Stimulated activated CD4-positive, alpha-beta T cell treated with anti-CD3 and anti-CD28 coated beads, Interleukin-12 subunit alpha, Interleukin-12 subunit beta, amount 100 ng/mL, for 24 hours (primary cell): ENCODE data around the gene TMEM238L.
"Not testable (repeated sequence)": the region's sequence is repeated elsewhere in the genome, so short reads cannot be mapped to it uniquely, and the experiment has no call there.

ENCODE experiments used
- DNase-seq, 2 experiments: peaks; one replicate each; pipeline ENCODE4 v3.0.0-alpha.2; 2020; ENCODE audit warnings: low read depth in 2 of 2

TMEM238L gene, protein sequence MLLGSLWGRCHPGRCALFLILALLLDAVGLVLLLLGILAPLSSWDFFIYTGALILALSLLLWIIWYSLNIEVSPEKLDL

GRCh38 chr17:10803830-10804475 lies at the start of gene TMEM238L:
Gene TMEM238L, minus strand, starts transcription at chr17:10804099. Its CDS starts 136 bp downstream, at chr17:10803963.
- no peak for DNase-seq

GRCh38 chr17:10846636-10847035 lies 42.7 kb upstream of the TMEM238L start:
- not testable (repeated sequence) for DNase-seq

- no peak for DNase-seq
Observed at GRCh38 chr17:10845388-10845751, 41.5 kb upstream of the TMEM238L start.

DNA sequence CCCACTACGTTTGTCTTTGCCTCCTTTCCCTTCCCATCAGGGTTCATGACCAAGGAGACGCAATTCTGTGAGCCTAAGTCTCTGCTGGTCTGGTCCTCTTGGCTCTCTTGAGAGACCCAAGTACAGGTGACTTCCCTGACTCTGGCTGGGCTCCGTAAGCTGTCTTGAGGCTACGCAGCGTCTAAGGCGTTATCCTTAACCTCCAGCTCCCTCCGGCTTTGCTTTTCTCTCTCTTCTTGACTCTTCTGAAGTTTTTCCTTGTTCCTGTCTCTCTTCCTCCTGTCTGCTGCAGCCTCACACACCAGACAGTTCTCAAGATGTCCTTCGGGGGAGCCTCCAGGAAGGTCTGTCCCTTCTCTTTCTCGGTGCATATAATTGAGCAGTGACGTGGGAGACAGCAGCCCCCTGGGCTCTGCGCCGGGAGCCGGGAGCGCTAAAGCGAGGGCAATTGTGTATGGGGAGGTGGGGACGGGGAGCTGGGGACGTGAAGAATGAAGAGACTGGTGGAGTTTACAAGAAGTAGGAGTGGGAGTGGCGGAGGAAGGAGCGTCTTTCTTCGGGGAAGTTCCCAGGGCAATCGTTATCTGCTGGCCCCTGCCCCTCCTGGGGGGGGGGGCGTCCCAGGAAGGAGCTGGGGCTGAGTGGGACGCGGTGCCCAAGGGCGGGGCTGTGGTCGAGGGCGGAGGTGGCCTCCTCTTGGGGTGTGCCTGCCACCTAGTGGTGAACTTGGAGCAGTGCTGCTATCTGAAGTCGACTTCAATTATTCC lies 40.9 kb upstream of the TMEM238L start:
- DNase-seq: peak; percentile 46 to 59

GRCh38 chr17:10843811-10844210 lies 39.9 kb upstream of the TMEM238L start:
- DNase-seq: no peak

DNA sequence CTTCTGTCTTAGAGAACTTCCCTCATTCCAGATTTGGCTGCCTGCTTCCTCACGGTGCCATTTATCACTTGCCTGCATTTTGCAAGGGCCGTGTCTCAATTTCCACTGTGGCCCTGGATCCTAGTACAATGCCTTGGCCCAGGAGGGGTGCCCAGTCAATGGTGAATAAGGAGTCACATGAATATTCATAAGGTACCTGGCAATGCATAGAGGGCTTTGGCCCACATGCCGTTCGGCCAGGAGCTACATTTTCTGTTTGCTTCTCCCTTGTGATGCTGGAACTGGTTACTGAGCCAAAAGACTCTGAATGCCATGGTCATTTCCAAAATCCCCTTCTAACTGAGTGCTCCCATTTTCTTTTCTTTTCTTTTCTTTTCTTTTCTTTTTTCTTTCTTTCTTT lies 38.8 kb upstream of the TMEM238L start:
- DNase-seq: no peak

DNA sequence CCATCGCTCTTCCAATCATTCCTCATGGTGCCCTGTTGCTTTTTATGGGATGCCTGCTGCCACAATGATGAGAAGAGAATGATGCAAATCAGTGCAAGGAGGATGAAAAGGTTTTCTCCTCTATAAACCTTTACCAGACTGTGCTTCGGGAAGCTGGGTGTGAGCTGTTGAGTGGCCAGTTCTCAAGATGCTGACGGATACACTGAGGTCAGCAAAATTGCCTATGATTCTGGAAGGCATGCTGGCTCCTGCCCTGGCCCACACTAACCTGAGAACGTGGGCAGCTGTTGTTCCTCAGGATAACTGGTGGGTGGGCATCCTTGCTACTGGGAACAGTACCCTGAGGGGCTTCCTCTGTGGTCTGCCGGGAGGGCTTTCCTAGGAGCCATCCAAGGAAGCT lies 34.8 kb upstream of the TMEM238L start:
- DNase-seq: no peak

GRCh38 chr17:10837921-10838320 lies 34.0 kb upstream of the TMEM238L start, which contains the start of gene PIRT:
Gene PIRT, minus strand, starts transcription at chr17:10838087. Its CDS starts 12,442 bp downstream, at chr17:10825645.
- DNase-seq: no peak

- DNase-seq: no peak
Observed at GRCh38 chr17:10836966-10837590, 33.2 kb upstream of the TMEM238L start.

DNA sequence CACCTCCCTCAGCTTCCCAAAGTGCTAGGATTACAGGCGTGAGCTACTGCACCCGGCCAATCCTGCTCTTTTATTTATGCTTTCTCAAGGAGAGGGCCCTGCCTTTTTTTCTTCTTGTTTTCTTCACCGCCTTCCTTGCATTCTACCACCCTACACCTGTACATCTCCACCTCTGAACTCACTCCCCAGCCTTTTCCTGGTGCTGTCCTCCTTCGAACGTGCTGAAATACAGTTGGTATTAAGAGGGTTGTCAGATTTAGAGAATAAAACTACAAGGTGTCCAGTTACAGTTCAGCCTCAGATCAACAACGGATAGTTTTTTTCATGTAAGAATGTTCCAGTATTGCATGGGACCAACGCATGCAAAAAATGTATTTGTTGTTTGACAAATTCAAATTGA lies 32.2 kb upstream of the TMEM238L start:
- DNase-seq: no peak

GRCh38 chr17:10831696-10832095 lies 27.8 kb upstream of the TMEM238L start:
- no peak for DNase-seq

GRCh38 chr17:10827898-10828552 lies 24.1 kb upstream of the TMEM238L start:
- DNase-seq: no peak

DNA sequence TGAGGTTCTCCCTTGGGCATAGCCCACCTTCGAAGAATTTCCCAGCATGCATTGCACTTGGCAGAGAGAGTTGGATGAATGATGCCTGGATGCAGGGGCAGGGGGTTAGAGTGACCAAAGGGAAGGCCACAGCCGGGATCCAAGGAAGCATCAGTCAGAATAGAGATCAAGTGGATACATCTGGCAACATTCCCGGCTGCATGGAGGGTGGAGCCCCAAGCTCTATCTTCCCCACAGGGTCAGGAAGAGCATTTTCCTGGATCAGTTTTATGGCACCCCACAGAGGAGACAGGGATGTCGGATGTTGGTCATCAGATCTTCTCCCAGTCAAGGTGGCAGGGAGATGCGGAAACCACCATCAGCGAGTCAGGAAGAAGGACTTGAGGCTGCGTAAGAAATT lies 21.0 kb upstream of the TMEM238L start:
- DNase-seq: no peak

DNA sequence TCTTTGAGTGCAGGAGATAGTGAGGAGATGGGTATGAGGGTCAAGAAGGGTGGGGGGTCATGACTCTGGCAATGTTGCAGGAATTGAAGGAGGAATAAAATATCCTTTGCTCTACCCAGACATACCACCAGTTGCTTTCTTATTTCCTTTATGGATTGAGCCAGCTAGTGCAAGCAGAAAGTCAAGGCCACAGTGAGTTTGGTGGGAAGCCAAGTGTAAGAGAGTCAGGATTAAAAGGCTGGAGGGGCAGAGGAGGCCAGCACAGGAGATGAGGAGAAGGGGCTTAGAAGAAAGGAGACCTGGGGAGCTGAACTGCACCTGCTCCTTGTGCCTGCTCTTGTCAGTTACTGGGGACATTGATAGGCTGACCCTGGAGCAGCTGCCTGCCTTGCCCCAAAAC lies 17.9 kb upstream of the TMEM238L start:
- no peak for DNase-seq

DNA sequence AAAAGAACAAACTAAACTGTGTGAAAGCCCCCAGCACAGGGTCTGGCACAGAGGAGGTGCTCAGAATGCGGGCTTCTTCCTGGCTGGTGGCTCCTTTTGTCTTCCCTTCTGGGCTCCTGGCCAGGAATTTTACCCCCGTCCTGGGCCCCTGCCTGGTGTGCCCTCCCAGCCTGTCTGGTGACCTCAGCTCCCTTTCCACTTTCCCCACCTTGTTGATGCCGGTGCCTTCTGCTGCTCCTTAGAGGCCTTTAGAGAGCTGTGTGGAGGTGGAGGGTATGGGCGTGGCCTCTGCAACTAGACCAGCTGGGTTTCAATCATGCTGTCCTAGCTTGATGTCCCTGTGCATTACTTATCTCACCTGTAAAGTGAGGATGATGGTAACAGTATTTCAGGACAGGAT lies 17.2 kb upstream of the TMEM238L start:
- no peak for DNase-seq

DNA sequence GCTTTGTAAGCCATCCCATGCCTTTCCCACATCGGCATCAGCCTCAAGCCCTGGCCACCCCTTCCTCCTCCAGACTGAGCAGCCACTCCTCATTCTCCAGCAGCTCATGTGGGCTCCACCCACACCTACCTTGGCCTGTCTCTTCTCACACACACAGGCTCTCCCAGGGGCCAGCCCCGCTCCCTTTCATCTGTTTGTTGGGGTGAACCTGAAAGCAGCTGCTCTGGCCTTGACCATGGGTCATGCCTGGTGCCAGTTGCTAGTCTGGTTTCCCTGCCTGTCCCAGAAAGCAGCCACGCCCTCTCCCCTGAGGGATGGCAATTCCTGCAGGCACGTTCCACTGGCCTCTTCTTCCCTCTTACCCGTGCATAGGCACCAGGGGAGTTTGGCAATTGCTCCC lies 11.4 kb upstream of the TMEM238L start:
- no peak for DNase-seq

GRCh38 chr17:10814075-10814474 lies 10.2 kb upstream of the TMEM238L start:
- no peak for DNase-seq

GRCh38 chr17:10812674-10813073 lies 8.8 kb upstream of the TMEM238L start:
- no peak for DNase-seq

DNA sequence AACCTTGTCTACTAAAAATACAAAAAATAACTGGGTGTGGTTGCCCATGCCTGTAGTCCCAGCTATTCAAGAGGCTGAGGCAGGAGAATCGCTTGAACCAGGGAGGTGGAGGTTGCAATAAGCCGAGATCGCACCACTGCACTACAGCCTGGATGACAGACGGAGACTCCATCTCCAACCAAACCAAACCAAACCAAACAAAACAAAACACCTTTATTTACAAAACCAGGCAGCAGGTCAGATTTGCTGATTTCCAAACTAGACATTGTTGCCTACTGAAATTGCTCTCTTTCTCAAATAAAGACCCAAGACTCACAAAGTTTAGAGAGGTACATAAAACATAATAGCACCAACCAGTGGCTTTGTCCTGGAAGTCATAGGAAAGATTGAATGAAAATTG lies 5.7 kb upstream of the TMEM238L start:
- no peak for DNase-seq

- DNase-seq: no peak
Observed at GRCh38 chr17:10807704-10808128, 3.8 kb upstream of the TMEM238L start.

DNA sequence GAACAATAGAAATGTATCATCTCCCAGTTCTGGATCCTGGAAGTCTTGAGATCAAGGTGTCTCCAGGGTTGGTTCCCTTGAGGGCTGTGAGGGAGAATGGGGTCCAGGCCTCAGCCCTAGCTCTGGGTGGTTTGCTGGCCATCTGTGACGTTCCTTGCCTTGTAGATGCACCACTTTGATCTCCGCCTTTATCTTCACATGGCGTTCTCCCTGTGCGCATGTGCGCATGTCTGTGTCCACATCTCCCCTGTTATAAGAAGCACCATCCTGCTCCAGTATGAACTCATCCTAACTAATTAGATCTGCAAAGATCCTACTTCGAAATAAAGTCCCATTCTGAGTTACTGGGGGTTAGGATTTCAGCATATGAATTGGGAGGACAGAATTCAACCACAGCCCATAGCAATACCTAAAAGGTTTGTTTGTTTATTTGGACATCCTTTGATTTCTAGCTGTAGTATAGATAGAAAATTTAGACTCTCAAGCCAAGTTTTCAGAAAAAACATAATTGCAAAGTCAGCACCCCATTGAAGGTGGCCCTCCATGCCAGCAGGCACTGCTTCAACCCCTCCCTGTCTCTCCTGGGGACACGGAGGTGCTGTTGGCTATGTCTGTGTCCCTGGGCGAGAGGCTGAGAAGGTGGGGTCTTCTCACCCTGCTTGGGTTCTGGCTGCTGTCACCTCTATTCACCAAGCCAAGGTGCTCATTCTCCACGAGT lies 2.8 kb upstream of the TMEM238L start:
- DNase-seq: no peak

GRCh38 chr17:10805911-10806310 lies 2.0 kb upstream of the TMEM238L start:
- DNase-seq: no peak
